Femur (tissue), 1 donor: ENCODE results near the gene NSG1.
"Not testable (repeated sequence)": the region's sequence is repeated elsewhere in the genome, so short reads cannot be mapped to it uniquely, and the experiment has no call there.

Experiments used
- DNase-seq: peaks from one replicate; pipeline ENCODE4 v3.0.0-alpha.2; 2017

The NSG1 gene

GRCh38 chr4:4417886-4418285, 31.0 kb downstream of the NSG1 start:
- no peak for DNase-seq

GRCh38 chr4:4418676-4419390, 31.9 kb downstream of the NSG1 start:
- DNase-seq: peak; percentile 4

GRCh38 chr4:4419896-4420295, 33.0 kb downstream of the NSG1 start:
- no peak for DNase-seq

- peak; percentile 8 for DNase-seq
Observed at GRCh38 chr4:4420421-4420820, 33.5 kb downstream of the NSG1 start.

- DNase-seq: no peak
Observed at GRCh38 chr4:4421356-4421755, 34.5 kb downstream of the NSG1 start.

GRCh38 chr4:4422117-4422516, 35.2 kb downstream of the NSG1 start:
- DNase-seq: not testable (repeated sequence)

GRCh38 chr4:4422856-4423499, 36.1 kb downstream of the NSG1 start:
- DNase-seq: peak; percentile 9

- no peak for DNase-seq
Observed at GRCh38 chr4:4423706-4424498, 37.0 kb downstream of the NSG1 start.

GRCh38 chr4:4424499-4425115, 37.7 kb downstream of the NSG1 start:
- no peak for DNase-seq

GRCh38 chr4:4425119-4425690, 38.3 kb downstream of the NSG1 start:
- no peak for DNase-seq

GRCh38 chr4:4425696-4426095, 38.8 kb downstream of the NSG1 start:
- DNase-seq: no peak

- DNase-seq: no peak
Observed at GRCh38 chr4:4426511-4427120, 39.7 kb downstream of the NSG1 start.

GRCh38 chr4:4427121-4427870, 40.4 kb downstream of the NSG1 start:
- no peak for DNase-seq

GRCh38 chr4:4427886-4428285, 41.0 kb downstream of the NSG1 start:
- DNase-seq: no peak

GRCh38 chr4:4428966-4429875, 42.3 kb downstream of the NSG1 start:
- DNase-seq: no peak

GRCh38 chr4:4430492-4431195, 43.7 kb downstream of the NSG1 start:
- DNase-seq: no peak

GRCh38 chr4:4432341-4433125, 45.6 kb downstream of the NSG1 start:
- no peak for DNase-seq

GRCh38 chr4:4433941-4434340, 47.0 kb downstream of the NSG1 start:
- no peak for DNase-seq

- no peak for DNase-seq
Observed at GRCh38 chr4:4436244-4436823, 49.4 kb downstream of the NSG1 start.
